C1 segment of cervical spinal cord (tissue), 14 donors: ENCODE data around the gene ANXA2.
"Not testable (repeated sequence)": the region's sequence is repeated elsewhere in the genome, so short reads cannot be mapped to it uniquely, and the experiment has no call there.

Experiments used
- DNase-seq, 14 donors: peaks; one replicate each; lab custom pipeline; 2025; lab: John Stamatoyannopoulos, UW

Gene ANXA2

DNA sequence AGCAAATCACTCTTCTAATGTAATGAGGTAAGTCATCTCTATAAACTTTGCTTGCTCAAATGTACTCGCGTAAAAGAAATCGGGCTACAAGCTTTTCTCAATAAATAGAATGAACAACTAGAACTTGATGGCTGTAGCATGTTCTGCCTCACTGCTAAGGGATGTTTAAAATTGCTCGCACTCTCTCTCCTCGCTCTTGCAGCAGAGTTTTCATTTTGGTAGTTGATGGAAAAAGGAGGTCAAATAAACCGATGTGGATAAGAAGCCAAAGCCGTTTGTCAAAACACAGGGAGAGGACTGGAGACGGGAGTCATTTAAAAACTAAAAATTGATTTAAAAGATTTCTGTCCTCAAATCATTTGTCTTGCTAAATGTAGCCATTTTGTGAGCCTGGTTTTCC lies 53.3 kb downstream of the ANXA2 start:
- no peak for DNase-seq

DNA sequence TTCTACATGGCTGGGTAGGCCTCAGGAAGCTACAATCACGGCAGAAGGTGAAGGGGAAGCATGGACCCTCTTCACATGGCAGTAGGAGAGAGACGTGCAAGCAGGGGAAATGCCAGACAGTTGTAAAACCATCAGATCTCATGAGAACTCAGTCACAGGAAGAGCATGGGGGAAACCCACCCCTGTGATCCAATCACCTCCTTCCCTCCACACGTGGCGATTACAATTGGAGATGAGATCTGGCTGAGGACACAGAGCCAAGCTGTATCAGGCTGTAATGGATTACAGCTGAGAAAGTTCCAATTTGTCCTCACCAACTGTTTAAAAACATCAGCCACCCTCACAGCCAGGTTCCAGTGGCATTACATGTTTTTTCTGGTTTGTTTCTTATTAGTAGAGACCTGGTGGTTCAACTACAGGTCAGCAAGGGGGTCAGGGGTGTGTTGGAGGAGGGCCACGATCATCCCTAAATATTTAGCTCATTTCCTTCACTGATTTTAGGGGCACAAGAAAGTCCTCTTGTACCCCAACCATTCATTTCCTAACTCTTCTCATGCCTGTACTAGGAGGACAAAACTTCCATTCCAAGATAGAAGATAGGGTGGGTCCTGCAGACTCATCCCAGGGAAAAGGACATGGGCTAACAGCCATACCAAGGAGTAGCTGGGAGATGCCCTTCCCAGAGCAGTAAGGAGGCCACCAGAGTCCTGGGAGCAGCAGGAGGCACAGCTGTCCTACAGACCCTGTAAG lies 54.4 kb downstream of the ANXA2 start:
- DNase-seq = no peak

DNA sequence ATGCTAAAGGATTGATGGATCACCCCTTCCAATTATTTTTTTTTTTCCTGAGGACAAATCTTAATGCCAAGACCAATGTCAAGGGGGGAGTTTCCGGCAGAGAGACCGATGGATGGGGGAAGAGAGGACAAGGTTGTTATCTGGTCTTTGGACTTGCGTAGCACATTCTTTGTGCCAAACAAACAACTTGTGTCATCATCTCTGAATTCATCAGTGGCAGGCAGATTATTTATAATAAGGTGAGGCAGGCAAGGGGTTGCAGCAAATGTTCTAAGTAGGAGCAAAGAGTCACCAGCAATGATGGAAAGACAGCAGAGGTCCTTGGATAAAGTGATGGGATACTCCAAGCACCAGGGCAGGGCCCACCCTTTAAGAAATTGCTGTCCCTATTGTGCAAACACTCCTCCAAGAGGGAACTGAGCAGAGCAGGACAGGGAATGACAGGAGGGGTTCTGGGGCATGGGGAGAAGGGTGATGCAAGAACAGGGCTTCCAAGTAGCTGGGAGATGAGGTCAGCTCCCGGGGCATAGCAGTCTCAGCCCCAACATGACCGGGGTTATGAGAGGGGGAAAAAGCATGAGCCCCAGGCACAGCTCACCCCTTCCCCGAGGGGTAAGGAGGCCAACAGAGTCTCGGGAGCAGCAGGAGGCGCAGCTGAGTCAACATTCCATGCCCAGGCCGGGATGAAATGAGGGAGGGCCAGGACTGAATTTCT lies 57.4 kb downstream of the ANXA2 start:
- no peak for DNase-seq

GRCh38 chr15:60339236-60339635 lies 58.5 kb downstream of the ANXA2 start:
- DNase-seq = no peak

GRCh38 chr15:60338810-60339209 lies 59.0 kb downstream of the ANXA2 start:
- DNase-seq = no peak

DNA sequence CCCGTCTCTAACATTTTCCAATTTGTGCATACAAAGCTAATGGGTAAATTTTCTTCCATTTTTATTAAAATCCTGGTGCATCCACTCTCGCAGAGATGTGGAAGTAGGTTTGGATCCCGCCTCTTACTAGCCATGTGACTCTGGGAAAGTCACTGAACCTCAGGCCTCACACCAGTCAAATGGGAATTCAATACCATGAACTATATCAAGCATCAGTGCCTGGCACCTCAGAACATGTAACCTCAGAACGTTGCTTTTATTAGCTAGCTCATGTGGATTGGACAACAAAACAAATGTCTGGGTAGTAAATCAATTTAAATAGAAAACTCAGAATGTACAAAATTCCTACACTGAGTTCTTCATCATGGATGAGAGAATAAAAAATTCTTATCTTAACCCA lies 60.7 kb downstream of the ANXA2 start:
- DNase-seq = no peak

- DNase-seq = not testable (repeated sequence)
Observed at GRCh38 chr15:60335296-60335695, 62.5 kb downstream of the ANXA2 start.

- DNase-seq = no peak
Observed at GRCh38 chr15:60328852-60329443, 68.8 kb downstream of the ANXA2 start.

- peak in 2 of 14 donors; percentile 8 to 16 for DNase-seq
Observed at GRCh38 chr15:60326824-60327654, 70.7 kb downstream of the ANXA2 start.

DNA sequence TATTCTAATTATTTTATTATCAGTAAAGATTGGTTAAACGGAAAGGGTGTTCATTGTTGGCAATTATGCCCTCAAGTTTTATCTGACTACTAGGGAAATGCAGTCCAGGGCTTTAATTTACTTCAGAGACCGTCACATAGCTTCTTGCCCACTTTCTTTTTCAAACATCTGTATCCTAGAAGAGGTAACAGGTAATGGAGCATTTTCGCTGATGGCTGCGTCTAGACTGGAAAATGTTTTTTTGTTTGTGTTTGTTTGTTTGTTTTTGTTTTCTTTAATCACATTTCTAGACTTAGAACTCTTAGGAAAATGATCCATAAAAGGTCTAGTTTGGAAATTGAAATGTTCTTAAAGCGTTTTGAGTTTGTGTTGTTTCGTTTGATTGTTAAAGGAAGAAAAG lies 71.4 kb downstream of the ANXA2 start:
- DNase-seq = no peak

DNA sequence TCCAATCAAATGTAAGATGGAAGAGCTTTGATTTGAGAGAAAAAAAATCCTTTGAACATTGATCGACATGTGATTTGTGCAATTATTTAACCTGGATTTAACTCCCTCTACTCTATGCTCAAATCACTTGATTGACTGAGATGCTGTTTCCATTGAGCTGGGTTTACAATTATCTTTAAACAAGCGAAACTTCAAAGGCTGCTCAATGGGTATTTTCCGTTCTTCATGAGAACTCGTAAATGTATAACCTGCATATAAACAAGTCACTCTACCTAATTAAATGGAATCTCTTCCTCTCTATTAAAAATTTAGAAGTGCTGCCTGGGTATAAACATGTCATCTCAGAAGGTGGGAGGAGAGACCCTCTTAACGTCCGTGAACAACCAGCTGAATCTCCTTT lies 71.9 kb downstream of the ANXA2 start:
- no peak for DNase-seq

DNA sequence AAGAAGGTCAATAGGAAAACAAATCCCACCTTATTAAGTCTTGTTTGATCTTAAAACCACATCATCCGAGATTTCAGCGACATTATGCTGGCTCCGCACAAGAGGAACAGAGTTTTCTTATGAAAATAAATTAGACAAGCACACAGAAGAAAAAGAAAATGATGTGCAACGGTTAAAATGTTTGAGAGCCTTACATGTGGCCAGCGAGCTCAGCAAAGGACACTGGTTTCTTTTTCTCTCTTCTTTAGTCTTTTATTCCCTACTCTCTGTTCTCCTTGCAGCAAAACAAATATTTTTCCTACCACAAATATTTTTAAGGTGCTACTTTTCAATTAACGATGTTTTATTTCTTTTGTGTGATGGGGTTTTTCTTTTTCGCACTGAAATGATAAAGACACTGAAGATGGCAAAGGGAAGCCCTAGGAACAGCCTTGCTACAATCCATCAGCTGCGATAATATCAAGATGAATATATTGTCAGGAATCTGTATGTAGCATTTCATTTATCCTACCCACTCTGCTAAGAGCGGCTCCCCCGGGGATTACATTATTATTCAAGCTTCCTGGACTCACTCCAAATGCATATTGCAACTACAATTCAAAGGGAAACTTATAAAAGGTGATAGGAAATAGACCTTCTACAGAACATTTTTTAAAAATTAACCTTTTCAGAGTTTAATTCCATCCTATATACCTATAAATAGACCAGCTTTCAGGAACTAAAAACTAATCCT lies 72.9 kb downstream of the ANXA2 start:
- DNase-seq = no peak

- no peak for DNase-seq
Observed at GRCh38 chr15:60323322-60323721, 74.5 kb downstream of the ANXA2 start.

DNA sequence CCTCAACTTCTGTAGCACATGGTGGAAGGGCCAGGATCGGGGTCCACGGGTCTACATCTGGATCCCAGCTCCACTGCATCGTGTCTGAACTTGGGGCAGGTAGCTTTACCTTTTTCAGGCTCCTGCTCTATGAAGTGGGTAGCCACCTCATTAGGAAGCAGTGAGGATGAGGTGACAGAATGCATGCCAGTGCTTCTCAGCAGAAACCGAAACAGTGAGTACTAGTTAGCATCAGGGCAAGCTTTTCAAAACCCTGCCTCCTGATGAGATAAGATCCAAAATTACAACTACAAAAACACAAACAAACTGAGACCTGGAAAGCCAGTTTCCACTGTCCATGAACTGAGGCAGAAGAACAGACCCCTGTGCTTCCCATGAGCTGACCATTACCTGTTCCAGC lies 77.4 kb downstream of the ANXA2 start:
- DNase-seq = no peak

GRCh38 chr15:60318216-60318867 lies 79.4 kb downstream of the ANXA2 start:
- no peak for DNase-seq

- DNase-seq = no peak
Observed at GRCh38 chr15:60316961-60317360, 80.8 kb downstream of the ANXA2 start.

DNA sequence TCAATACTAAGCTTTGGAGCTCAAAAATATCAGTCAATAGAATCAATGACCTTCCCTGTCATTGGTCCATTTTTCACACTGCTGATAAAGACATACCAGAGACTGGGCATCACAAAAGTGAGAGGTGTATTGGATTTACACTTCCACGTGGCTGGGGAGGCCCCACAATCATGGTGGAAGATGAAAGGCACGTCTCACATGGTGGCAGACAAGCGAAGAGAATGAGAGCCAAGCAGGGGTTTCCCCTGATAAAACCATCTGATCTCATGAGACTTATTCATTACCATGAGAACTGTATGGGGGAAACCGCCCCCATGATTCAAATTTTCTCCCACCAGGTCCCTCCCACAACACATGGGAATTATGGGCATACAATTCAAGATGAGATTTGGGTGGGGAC lies 81.9 kb downstream of the ANXA2 start:
- no peak for DNase-seq

GRCh38 chr15:60313906-60314305 lies 83.9 kb downstream of the ANXA2 start:
- no peak for DNase-seq

DNA sequence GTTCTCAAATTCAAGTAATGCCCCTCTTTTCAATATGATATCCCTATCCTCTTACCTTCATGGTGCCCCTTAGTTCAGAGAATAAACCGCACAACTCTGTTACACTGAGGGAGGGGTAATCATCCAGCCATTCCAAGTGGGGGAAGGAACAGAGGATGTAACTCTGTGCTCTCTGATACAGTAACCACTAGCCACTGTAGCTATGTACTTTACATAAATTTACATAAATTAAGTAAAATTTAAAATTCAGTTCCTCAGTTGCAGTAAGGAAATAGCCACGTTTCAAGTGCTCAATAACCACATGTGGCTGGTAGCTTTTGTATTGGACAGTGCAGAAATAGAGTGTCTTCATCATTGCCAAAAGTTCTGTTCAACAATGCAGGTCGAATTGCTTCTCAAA lies 90.8 kb downstream of the ANXA2 start:
- DNase-seq = no peak

DNA sequence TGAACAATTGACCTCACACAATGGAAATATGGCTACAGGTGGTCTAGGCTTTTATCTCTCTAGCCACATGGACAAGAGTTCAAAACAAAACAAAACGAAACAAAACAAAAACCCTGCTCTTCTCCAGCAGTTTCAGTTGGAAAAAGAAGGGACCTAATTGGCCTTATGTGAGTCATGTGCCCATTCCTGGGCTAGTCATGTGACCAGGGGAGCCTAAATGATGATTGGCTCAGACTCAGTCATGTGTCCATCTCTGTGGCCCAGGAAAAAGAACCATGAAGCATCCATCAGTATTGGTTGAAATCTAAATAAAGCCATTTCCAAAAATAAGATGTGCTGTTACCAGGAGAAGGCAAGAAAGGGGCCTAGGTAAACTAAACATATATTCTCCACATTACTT lies 96.8 kb downstream of the ANXA2 start:
- no peak for DNase-seq
